ENCODE data around the gene TMEM198. TPM values are rescaled to one million over a fixed set of nuclear protein-coding genes. Genes with fewer than 3 reads are reported as not detected.
A peak's percentile ranks its signal among the peaks of the same experiment; 100 is the strongest.

Gene TMEM198
- total RNA-seq, 4 donors from 2014 or later, result 0.56 to 1.9 (median 1.4) TPM

DNA sequence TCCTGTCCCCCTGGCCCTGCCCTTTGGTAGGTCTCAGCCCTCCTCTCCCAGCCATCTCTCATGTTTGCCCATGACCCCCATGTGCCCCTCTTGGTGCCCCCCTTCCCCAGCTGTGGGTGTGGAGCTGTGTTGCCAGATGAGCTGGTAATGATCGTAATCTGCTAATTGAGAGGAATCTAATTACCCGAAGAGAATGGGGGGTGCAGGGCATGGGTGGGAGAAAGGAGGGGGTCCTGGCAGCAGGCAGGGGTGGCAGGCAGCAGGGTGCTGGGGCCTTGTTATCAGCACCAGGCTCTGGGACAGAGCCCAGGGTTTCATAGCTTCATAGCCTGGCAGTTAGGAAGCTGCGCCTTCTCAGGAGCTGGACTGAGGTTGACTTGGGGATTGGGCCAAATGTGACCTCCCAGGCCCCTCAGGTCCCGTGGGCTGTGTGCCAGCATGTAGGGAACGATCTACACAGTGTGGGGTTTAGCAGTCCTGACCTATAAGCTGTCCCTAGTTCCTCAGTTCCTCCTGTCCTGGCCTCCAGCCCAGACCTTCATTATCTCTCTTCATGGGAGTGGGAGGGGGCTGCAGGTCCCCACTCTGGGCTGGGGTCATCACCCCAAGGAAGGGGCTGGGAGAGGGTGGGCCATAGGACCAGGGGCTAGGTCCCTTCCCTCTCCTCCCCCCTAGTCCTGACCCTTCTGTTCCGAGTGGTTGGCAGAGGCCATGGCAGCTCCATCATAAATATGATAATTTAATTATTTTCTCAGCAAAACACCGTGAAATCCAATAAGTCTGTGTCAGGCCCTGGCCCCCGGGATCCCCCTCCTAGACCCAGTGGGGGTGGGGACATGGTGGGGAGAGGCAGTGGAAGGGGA is 36.0 kb upstream of the TMEM198 start:
- Histone ChIP-seq H3K9me3 (no peaks in the 10 kb centered on the region), H3K4me3 (no peak overlapping the region), H3K27me3 (peaks cover 41% of the 10 kb centered on the region), H3K4me1 (peaks cover 22% of the 10 kb centered on the region), H3K36me3 (peaks cover 43% of the 10 kb centered on the region), H3K27ac (no peak overlapping the region)
- TF ChIP-seq, protein P1, sequence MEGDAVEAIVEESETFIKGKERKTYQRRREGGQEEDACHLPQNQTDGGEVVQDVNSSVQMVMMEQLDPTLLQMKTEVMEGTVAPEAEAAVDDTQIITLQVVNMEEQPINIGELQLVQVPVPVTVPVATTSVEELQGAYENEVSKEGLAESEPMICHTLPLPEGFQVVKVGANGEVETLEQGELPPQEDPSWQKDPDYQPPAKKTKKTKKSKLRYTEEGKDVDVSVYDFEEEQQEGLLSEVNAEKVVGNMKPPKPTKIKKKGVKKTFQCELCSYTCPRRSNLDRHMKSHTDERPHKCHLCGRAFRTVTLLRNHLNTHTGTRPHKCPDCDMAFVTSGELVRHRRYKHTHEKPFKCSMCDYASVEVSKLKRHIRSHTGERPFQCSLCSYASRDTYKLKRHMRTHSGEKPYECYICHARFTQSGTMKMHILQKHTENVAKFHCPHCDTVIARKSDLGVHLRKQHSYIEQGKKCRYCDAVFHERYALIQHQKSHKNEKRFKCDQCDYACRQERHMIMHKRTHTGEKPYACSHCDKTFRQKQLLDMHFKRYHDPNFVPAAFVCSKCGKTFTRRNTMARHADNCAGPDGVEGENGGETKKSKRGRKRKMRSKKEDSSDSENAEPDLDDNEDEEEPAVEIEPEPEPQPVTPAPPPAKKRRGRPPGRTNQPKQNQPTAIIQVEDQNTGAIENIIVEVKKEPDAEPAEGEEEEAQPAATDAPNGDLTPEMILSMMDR (IDR thresholded peaks at IDR 0.05), result no peak
- TF ChIP-seq POLR2AphosphoS5 (IDR thresholded peaks at IDR 0.05) (no peak), POLR2A (IDR thresholded peaks at IDR 0.05) (no peak), EP300 (IDR thresholded peaks at IDR 0.05) (no peak)
- DNase-seq (ENCODE audit: low spot score in 2 of 2), result no peak
- 48% methylated on average over 5 of the region's 8 CpGs for WGBS

- 69% methylated on average over 4 of the region's 4 CpGs for WGBS
- Histone ChIP-seq H3K27me3 (peaks cover 47% of the 10 kb centered on the region), H3K27ac (no peak overlapping the region), H3K4me3 (no peak overlapping the region), H3K9me3 (no peaks in the 10 kb centered on the region), H3K36me3 (peaks cover 42% of the 10 kb centered on the region), H3K4me1 (peaks cover 22% of the 10 kb centered on the region)
- TF ChIP-seq POLR2A (IDR thresholded peaks at IDR 0.05) (no peak), EP300 (IDR thresholded peaks at IDR 0.05) (no peak), POLR2AphosphoS5 (IDR thresholded peaks at IDR 0.05) (no peak)
- TF ChIP-seq, protein P1 (IDR thresholded peaks at IDR 0.05), result no peak
- no peak for DNase-seq (ENCODE audit: low spot score in 2 of 2)
Measured at GRCh38 chr2:219508444-219508734, 35.4 kb upstream of the TMEM198 start.

GRCh38 chr2:219508971-219509779 is 34.7 kb upstream of the TMEM198 start:
- Histone ChIP-seq H3K4me1 (peaks cover 28% of the 10 kb centered on the region), H3K27me3 (peaks cover 55% of the 10 kb centered on the region), H3K9me3 (no peaks in the 10 kb centered on the region), H3K4me3 (no peak overlapping the region), H3K36me3 (peaks cover 34% of the 10 kb centered on the region), H3K27ac (no peak overlapping the region)
- WGBS, result 4% methylated on average over 5 of the region's 14 CpGs
- no peak for DNase-seq (ENCODE audit: low spot score in 2 of 2)
- TF ChIP-seq POLR2AphosphoS5 (IDR thresholded peaks at IDR 0.05) (no peak), EP300 (IDR thresholded peaks at IDR 0.05) (no peak), POLR2A (IDR thresholded peaks at IDR 0.05) (no peak)
- TF ChIP-seq, protein P1 (IDR thresholded peaks at IDR 0.05), result no peak

DNA sequence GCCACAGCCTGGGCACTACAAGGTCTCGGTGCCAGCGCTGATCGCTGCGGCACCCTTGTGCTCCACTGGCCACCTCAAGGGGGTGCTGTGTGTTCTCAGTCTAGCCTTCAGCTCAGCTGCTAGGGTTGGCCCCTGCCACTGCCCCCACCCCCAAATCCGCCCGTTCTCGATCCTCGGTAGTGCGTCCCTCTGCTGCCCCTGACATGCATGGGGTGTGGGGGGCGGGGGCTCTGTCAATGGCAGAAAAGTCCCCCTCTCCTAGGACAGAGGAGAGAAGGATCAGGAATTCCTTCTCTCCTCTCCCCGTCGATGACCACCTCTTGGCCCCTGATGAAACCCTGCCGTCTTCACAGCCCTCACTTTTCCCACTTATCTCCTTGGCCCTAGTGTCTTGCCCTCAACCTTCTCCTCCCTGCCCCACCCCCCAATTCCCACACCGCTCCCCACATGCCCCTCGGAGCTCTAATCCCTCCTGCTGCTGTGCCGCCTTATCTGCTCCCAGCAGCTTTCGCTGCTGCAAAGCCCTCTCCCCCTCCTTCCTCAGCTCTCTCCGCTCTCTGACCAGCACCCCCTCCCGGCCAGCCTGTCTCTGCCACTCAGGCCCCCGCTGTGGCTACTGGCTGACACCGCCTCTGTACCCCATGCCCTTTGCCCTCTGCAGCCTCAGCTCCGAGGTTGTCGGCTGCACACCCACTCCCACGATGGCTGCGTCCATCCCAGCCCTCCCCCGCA is 33.9 kb upstream of the TMEM198 start:
- peaks cover 63% of the 10 kb centered on the region for H3K27me3 ChIP-seq
- DNase-seq (ENCODE audit: low spot score in 2 of 2), result no peak

More for the DNA sequence above, 33.9 kb upstream of the TMEM198 start:
- H3K9me3 ChIP-seq, result no peaks in the 10 kb centered on the region
- H3K36me3 ChIP-seq, result peaks cover 26% of the 10 kb centered on the region
- H3K4me3 ChIP-seq, result peak overlapping the region; percentile 19
- WGBS, result 3% methylated on average over 22 of the region's 26 CpGs
- H3K4me1 ChIP-seq, result peaks cover 32% of the 10 kb centered on the region
- no peak overlapping the region for H3K27ac ChIP-seq
- TF ChIP-seq EP300 (IDR thresholded peaks at IDR 0.05), result no peak
- TF ChIP-seq, protein P1 (IDR thresholded peaks at IDR 0.05), result peak in 1 of 2 donors; percentile 72
